ENCODE measurements around the gene RASAL2. TPM values are rescaled to one million over a fixed set of nuclear protein-coding genes. Genes with fewer than 3 reads are reported as not detected.

RASAL2 gene
- polyA plus RNA-seq, result 17.0 TPM
- long read RNA-seq, donor 1, transcript RASAL2-204 (2 exons, 650 nt), result major isoform, 7 of 7 reads
- long read RNA-seq, donor 1, partial matches to known transcripts, result 0 of 7 reads
- long read RNA-seq, donor 1, other reads (novel, unspliced or antisense), result 0 of 7 reads
- long read RNA-seq, donor 2, transcript RASAL2-204 (2 exons, 650 nt), result major isoform, 9 of 9 reads
- long read RNA-seq, donor 2, partial matches to known transcripts, result 0 of 9 reads
- long read RNA-seq, donor 2, other reads (novel, unspliced or antisense), result 0 of 9 reads
- long read RNA-seq, donor 3, result 0 reads
- long read RNA-seq, donor 4, partial matches to known transcripts, result 0 of 2 reads
- long read RNA-seq, donor 4, other reads (novel, unspliced or antisense), result 0 of 2 reads
- long read RNA-seq, donor 5, partial matches to known transcripts, result 0 of 1 reads
- long read RNA-seq, donor 5, other reads (novel, unspliced or antisense), result 0 of 1 reads
- long read RNA-seq, donor 6, full-length matches to known transcripts, result 4 of 4 reads
- long read RNA-seq, donor 6, partial matches to known transcripts, result 0 of 4 reads
- long read RNA-seq, donor 6, other reads (novel, unspliced or antisense), result 0 of 4 reads
- long read RNA-seq, donor 7, partial matches to known transcripts, result 0 of 3 reads
- long read RNA-seq, donor 7, other reads (novel, unspliced or antisense), result 0 of 3 reads
- long read RNA-seq, donor 8, partial matches to known transcripts, result 0 of 1 reads
- long read RNA-seq, donor 8, other reads (novel, unspliced or antisense), result 0 of 1 reads
- long read RNA-seq, donor 9, transcript RASAL2-204 (2 exons, 650 nt), result major isoform, 6 of 6 reads
- long read RNA-seq, donor 9, partial matches to known transcripts, result 0 of 6 reads
- long read RNA-seq, donor 9, other reads (novel, unspliced or antisense), result 0 of 6 reads
- long read RNA-seq, donor 10, partial matches to known transcripts, result 0 of 3 reads
- long read RNA-seq, donor 10, other reads (novel, unspliced or antisense), result 0 of 3 reads
- long read RNA-seq, donor 11, partial matches to known transcripts, result 0 of 1 reads
- long read RNA-seq, donor 11, other reads (novel, unspliced or antisense), result 0 of 1 reads

GRCh38 chr1:178093951-178094738, at the start of gene RASAL2:
Gene RASAL2, plus strand, starts transcription at chr1:178094104. Its CDS starts 389 bp downstream, at chr1:178094493.
- DNase-seq, result peak; percentile 53 to 73
- no CpG with 5 or more reads among the region's 82 CpGs for WGBS (ENCODE audit: insufficient coverage, low lambda C conversion rate)
- H3K27me3 ChIP-seq (ENCODE audit: control insufficient read depth, insufficient read depth, low read length), result no peaks in the 10 kb centered on the region
- peak within 1 kb of the TSS; percentile 81 for H3K4me3 ChIP-seq (ENCODE audit: low read length)
- no peaks in the 10 kb centered on the region for H3K9me3 ChIP-seq (ENCODE audit: control insufficient read depth, low read depth, low read length)
- peaks cover 9% of the 10 kb centered on the region for H3K4me1 ChIP-seq (ENCODE audit: control insufficient read depth, insufficient read depth, low read length)
- peak within 1 kb of the TSS; percentile 81 for H3K27ac ChIP-seq (ENCODE audit: low read length)
- no peaks in the 10 kb centered on the region for H3K36me3 ChIP-seq (ENCODE audit: control insufficient read depth, insufficient read depth, low read length)

GRCh38 chr1:178046591-178047270, 47.2 kb upstream of the RASAL2 start:
- peak in 1 of 2 donors; percentile 62 for DNase-seq
- H3K9me3 ChIP-seq (ENCODE audit: control insufficient read depth, low read depth, low read length), result peaks cover 17% of the 10 kb centered on the region
- no peaks in the 10 kb centered on the region for H3K27me3 ChIP-seq (ENCODE audit: control insufficient read depth, insufficient read depth, low read length)
- peaks cover 26% of the 10 kb centered on the region for H3K4me1 ChIP-seq (ENCODE audit: control insufficient read depth, insufficient read depth, low read length)
- no peaks in the 10 kb centered on the region for H3K36me3 ChIP-seq (ENCODE audit: control insufficient read depth, insufficient read depth, low read length)
- 100% methylated on average over 1 of the region's 1 CpG for WGBS (ENCODE audit: insufficient coverage, low lambda C conversion rate)
- peak overlapping the region; percentile 70 for H3K27ac ChIP-seq (ENCODE audit: low read length)
- H3K4me3 ChIP-seq (ENCODE audit: low read length), result no peak overlapping the region

- Histone ChIP-seq H3K9me3 (ENCODE audit: control insufficient read depth, low read depth, low read length) (peaks cover 15% of the 10 kb centered on the region), H3K27me3 (ENCODE audit: control insufficient read depth, insufficient read depth, low read length) (no peaks in the 10 kb centered on the region), H3K4me3 (ENCODE audit: low read length) (no peak overlapping the region), H3K36me3 (ENCODE audit: control insufficient read depth, insufficient read depth, low read length) (no peaks in the 10 kb centered on the region), H3K4me1 (ENCODE audit: control insufficient read depth, insufficient read depth, low read length) (peaks cover 35% of the 10 kb centered on the region), H3K27ac (ENCODE audit: low read length) (peak overlapping the region; percentile 70)
- WGBS (ENCODE audit: insufficient coverage, low lambda C conversion rate), result 0% methylated on average over 2 of the region's 2 CpGs
- peak in 1 of 2 donors; percentile 63 for DNase-seq
These were observed 46.4 kb upstream of the RASAL2 start for GRCh38 chr1:178047403-178048093.

GRCh38 chr1:178048426-178048825, 45.5 kb upstream of the RASAL2 start:
- no CpG with 5 or more reads among the region's 1 CpG for WGBS (ENCODE audit: insufficient coverage, low lambda C conversion rate)
- Histone ChIP-seq H3K4me3 (ENCODE audit: low read length) (no peak overlapping the region), H3K36me3 (ENCODE audit: control insufficient read depth, insufficient read depth, low read length) (no peaks in the 10 kb centered on the region), H3K27ac (ENCODE audit: low read length) (peak overlapping the region; percentile 70), H3K27me3 (ENCODE audit: control insufficient read depth, insufficient read depth, low read length) (no peaks in the 10 kb centered on the region), H3K4me1 (ENCODE audit: control insufficient read depth, insufficient read depth, low read length) (peaks cover 41% of the 10 kb centered on the region), H3K9me3 (ENCODE audit: control insufficient read depth, low read depth, low read length) (peaks cover 15% of the 10 kb centered on the region)
- no peak for DNase-seq

- H3K36me3 ChIP-seq (ENCODE audit: control insufficient read depth, insufficient read depth, low read length), result no peaks in the 10 kb centered on the region
- no peaks in the 10 kb centered on the region for H3K27me3 ChIP-seq (ENCODE audit: control insufficient read depth, insufficient read depth, low read length)
- H3K27ac ChIP-seq (ENCODE audit: low read length), result no peak overlapping the region
- peaks cover 45% of the 10 kb centered on the region for H3K4me1 ChIP-seq (ENCODE audit: control insufficient read depth, insufficient read depth, low read length)
- peaks cover 12% of the 10 kb centered on the region for H3K9me3 ChIP-seq (ENCODE audit: control insufficient read depth, low read depth, low read length)
- no peak overlapping the region for H3K4me3 ChIP-seq (ENCODE audit: low read length)
- DNase-seq, result no peak
These were observed 45.0 kb upstream of the RASAL2 start for GRCh38 chr1:178048883-178049282.

- Histone ChIP-seq H3K4me1 (ENCODE audit: control insufficient read depth, insufficient read depth, low read length) (peaks cover 52% of the 10 kb centered on the region), H3K36me3 (ENCODE audit: control insufficient read depth, insufficient read depth, low read length) (no peaks in the 10 kb centered on the region), H3K9me3 (ENCODE audit: control insufficient read depth, low read depth, low read length) (peaks cover 2% of the 10 kb centered on the region), H3K27me3 (ENCODE audit: control insufficient read depth, insufficient read depth, low read length) (no peaks in the 10 kb centered on the region), H3K27ac (ENCODE audit: low read length) (no peak overlapping the region), H3K4me3 (ENCODE audit: low read length) (no peak overlapping the region)
- DNase-seq, result no peak
- no CpG with 5 or more reads among the region's 6 CpGs for WGBS (ENCODE audit: insufficient coverage, low lambda C conversion rate)
These were observed 43.8 kb upstream of the RASAL2 start for GRCh38 chr1:178050084-178050483.

- Histone ChIP-seq H3K9me3 (ENCODE audit: control insufficient read depth, low read depth, low read length) (no peaks in the 10 kb centered on the region), H3K27ac (ENCODE audit: low read length) (peak overlapping the region; percentile 69), H3K4me1 (ENCODE audit: control insufficient read depth, insufficient read depth, low read length) (peaks cover 59% of the 10 kb centered on the region), H3K4me3 (ENCODE audit: low read length) (no peak overlapping the region), H3K36me3 (ENCODE audit: control insufficient read depth, insufficient read depth, low read length) (no peaks in the 10 kb centered on the region), H3K27me3 (ENCODE audit: control insufficient read depth, insufficient read depth, low read length) (no peaks in the 10 kb centered on the region)
- WGBS (ENCODE audit: insufficient coverage, low lambda C conversion rate), result no CpG with 5 or more reads among the region's 3 CpGs
- DNase-seq, result peak in 1 of 2 donors; percentile 60
These were observed 42.8 kb upstream of the RASAL2 start for GRCh38 chr1:178051071-178051470.

- Histone ChIP-seq H3K4me1 (ENCODE audit: control insufficient read depth, insufficient read depth, low read length) (peaks cover 68% of the 10 kb centered on the region), H3K36me3 (ENCODE audit: control insufficient read depth, insufficient read depth, low read length) (no peaks in the 10 kb centered on the region), H3K27me3 (ENCODE audit: control insufficient read depth, insufficient read depth, low read length) (no peaks in the 10 kb centered on the region), H3K27ac (ENCODE audit: low read length) (peak overlapping the region; percentile 69), H3K4me3 (ENCODE audit: low read length) (no peak overlapping the region), H3K9me3 (ENCODE audit: control insufficient read depth, low read depth, low read length) (no peaks in the 10 kb centered on the region)
- DNase-seq, result peak; percentile 48 to 78
- no CpG with 5 or more reads among the region's 10 CpGs for WGBS (ENCODE audit: insufficient coverage, low lambda C conversion rate)
These were observed 41.0 kb upstream of the RASAL2 start for GRCh38 chr1:178052650-178053461.
